Inflammatory macrophage (primary cell): ENCODE measurements around the gene RNF186.
"Not testable (repeated sequence)": the region's sequence is repeated elsewhere in the genome, so short reads cannot be mapped to it uniquely, and the experiment has no call there.

Source experiments
- DNase-seq, 2 donors: peaks; one replicate each; pipeline ENCODE4 v3.0.0-alpha.2; 2020 to 2022

Gene RNF186

GRCh38 chr1:19793360-19794046, 21.6 kb downstream of the RNF186 start:
- no peak for DNase-seq

GRCh38 chr1:19792237-19793002, 22.7 kb downstream of the RNF186 start:
- no peak for DNase-seq

GRCh38 chr1:19790061-19790975, 24.8 kb downstream of the RNF186 start:
- DNase-seq: not testable (repeated sequence)

DNA sequence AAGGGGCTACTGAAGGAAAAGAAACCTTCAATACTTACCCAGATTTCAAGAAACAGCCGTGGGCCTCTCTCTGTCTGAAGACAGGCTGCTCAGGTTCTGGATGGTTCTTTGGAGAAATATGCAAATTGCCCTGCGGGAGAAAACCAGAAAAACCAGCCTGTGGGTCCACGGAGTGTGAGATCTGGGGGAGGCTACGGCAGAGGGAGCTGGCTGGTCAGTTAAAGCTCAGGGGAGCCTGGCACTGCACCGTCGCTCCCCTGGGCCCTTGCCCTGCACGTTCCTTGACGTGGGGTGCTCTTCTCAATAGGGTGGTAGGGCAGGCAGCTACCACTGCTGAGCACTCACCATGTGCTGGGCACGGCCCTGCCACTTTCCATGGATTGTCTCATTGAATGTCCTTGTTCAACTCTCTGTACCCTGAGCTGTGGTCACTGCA, 28.1 kb downstream of the RNF186 start:
- no peak for DNase-seq

- DNase-seq: no peak
These were observed 29.4 kb downstream of the RNF186 start for GRCh38 chr1:19785660-19786059.

- DNase-seq: no peak
These were observed 34.7 kb downstream of the RNF186 start for GRCh38 chr1:19780267-19780877.

DNA sequence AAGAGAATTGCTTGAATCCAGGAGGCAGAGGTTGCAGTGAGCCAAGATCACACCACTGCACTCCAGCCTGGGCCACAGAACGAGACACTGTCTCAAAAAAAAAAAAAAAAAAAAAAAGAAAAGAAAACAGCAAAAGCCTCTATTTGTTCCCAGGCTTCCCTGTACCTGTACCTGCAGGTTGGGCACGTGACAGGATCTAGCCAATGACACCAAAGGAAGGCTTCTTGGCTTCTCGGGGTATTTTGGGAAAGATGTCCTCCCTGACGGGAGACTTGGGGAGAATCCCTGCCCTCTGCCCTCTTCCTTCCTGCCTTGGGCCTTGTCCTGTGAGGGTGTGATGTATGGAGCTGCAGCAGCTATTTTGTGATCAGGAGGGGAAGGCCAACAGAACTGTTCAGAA, 38.1 kb downstream of the RNF186 start:
- no peak for DNase-seq

GRCh38 chr1:19776287-19776686, 38.8 kb downstream of the RNF186 start:
- no peak for DNase-seq

- DNase-seq: no peak
These were observed 39.3 kb downstream of the RNF186 start for GRCh38 chr1:19775831-19776230.

DNA sequence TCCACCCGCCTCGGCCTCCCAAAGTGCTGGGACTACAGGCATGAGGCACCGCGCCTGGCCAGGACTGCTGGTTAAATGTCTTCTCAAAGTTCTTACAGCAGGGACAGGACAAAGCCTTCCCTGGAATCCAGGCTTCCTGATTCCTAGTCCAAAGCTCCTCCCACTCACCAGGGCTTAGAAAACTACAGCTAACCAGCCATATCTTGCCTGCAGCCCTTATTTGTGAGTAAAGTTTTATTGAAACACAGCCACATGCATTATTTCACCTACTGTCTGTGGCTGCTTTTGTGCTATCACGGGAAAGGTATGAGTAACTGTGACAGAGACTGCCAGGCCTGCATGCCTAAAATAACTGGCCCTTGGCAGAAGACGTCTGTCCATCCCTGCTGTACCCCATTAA, 39.8 kb downstream of the RNF186 start:
- DNase-seq: no peak

- DNase-seq: no peak
These were observed 40.8 kb downstream of the RNF186 start for GRCh38 chr1:19774180-19774785.

GRCh38 chr1:19773485-19773884, 41.6 kb downstream of the RNF186 start:
- no peak for DNase-seq

DNA sequence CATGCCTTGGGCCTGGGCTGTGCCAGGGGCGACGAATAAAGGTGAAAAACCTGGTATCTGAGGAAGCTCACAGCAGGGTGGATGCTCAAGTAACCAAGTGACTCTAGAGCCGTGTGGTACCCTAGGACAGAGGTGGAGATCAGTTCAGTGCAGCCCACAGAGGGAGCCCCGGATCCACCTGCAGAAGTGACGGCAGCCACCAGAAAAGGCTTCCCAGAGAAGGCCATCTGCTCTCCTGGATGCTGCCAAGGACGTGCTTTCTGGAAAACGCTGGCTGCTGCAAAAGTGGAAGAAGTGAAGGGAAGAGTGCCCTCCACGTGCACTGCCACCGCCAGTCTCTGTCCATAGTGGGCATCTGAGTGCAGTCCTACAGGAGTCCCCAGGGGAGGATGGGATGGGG, 43.0 kb downstream of the RNF186 start:
- DNase-seq: no peak

- no peak for DNase-seq
These were observed 43.7 kb downstream of the RNF186 start for GRCh38 chr1:19771350-19771749.

DNA sequence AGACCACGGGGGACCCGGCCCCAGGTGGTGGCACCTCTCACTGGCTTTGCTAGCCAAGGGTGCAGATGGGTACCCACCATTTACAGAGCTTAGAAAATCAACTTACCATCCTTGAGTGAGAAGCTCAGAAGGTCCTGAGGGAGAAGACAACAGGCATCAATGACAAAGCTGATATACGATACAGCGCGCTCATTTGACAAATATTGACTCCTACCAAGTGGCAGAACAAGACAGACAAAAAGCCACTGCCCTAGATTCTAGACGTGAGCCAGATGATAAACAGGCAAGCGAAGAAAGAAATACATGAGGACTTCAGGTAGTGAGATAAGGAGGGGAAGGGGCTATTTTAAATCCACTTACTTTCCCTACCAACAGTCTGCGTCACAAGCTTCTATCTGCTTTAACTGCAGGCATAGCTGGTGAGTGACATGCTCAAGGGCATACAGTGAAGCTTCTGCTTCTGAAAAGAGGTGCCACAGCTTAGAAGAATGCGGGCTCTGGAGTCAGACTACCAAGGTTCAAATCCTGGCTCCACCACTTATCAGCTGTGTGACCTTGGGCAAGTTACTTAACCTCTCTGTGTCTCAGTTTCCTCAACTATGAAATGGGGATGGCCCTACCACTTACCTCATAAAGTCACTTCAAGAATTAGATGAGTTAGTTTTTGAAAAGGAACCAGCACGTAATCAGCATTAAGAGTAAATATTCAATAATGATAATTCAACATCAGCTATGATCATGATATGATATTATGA, 44.5 kb downstream of the RNF186 start:
- DNase-seq: no peak

DNA sequence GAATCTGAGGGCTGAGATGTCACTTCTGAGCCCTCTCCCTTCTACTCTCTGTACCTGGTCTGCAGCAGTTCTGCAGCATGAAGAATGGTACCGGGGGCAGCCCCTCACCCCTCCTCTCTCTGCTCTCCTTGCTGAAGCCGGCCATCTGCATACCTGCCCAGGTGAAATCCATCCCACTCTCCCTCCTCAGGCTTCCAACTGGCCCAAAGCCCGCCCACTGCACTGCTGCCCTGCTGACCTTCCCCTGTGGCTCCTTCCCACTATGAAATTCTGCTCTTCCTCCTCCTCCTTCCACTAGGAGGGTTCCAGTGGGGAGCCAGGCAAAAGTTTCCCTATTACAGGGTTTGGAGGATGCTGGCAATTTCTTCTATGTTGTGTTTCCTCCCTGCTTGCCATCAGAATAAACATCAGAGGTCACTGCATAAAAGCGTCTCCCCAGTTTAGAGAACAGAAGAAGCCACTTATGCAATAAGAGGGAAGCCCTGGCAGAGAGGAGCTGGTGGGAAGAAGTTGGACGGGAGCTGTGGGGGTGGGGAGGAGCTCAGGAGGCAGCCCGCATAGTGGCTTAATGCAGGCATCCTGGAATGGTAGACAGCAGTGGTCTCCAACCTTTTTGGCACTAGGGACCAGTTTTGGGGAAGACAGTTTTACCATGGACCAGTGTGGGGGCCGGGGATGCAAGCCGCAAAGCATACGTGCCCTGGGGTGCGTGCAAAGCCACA, 45.7 kb downstream of the RNF186 start:
- DNase-seq: peak; percentile 14 to 60

GRCh38 chr1:19768353-19769210, 46.5 kb downstream of the RNF186 start:
- DNase-seq: no peak

GRCh38 chr1:19765623-19766022, 49.5 kb downstream of the RNF186 start:
- DNase-seq: peak; percentile 6 to 45

DNA sequence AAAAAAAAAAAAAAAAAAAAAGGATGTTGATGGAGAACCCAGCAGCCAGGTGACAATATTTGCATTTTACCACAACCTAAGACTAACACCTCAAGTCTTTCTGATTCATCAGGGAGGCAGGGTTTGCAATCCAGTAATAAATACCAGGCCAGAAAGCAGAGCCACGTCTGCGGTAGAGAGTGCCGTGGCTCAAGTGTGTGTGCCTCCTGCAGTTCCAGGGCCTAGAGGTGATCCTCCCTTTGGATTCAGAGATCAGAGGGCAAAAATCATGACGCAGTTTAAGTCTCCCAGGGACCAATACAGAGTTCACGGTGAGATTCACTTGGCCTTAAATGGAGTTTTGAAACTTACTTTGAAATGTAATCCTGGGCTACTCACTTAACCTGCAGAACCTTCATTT, 50.2 kb downstream of the RNF186 start:
- no peak for DNase-seq
